ENCODE measurements around the gene DEAF1.

The DEAF1 gene

DNA sequence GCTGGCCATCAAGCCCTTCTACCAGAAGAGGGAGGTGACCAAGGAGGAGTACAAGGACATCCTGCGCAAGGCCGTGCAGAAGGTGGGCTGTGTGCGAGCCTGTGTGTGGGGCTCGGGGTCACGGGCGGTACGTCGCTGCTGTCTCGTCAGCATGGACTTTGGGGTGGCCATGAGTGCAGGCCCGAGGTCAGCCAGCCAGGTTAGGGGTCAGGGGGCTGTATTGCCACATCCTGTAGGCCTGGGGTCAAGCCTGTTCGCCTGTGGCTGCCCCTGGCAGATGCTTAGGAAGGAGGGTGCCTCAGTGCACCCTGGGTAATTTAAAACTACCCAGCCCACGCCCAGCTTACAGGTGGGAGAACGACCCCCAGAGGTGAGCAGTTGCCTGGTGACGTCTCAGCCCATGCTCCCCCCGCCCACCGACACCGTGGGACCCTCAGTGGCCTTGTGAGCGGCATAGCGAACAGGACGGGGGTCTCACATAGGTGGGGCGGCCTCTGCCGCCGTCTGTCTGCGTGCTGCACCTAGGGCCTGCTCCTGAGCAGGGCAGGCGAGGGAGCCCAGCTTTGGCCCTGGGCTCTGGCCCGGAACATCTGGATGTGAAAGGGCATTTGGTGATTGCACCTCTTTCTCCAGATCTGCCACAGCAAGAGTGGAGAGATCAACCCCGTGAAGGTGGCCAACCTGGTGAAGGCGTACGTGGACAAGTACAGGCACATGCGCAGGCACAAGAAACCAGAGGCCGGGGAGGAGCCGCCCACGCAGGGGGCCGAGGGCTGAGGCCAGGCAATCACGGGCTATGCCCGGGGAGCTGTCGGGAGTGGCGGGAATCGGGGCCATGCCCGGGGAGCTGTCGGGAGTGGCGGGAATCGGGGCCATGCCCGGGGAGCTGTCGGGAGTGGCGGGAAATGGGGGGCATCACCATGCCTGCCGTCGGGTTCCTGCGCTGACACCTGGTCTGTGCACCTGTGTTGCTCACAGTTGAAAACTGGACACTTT lies 83.7 kb downstream of the DEAF1 start:
- DNase-seq = no peak

DNA sequence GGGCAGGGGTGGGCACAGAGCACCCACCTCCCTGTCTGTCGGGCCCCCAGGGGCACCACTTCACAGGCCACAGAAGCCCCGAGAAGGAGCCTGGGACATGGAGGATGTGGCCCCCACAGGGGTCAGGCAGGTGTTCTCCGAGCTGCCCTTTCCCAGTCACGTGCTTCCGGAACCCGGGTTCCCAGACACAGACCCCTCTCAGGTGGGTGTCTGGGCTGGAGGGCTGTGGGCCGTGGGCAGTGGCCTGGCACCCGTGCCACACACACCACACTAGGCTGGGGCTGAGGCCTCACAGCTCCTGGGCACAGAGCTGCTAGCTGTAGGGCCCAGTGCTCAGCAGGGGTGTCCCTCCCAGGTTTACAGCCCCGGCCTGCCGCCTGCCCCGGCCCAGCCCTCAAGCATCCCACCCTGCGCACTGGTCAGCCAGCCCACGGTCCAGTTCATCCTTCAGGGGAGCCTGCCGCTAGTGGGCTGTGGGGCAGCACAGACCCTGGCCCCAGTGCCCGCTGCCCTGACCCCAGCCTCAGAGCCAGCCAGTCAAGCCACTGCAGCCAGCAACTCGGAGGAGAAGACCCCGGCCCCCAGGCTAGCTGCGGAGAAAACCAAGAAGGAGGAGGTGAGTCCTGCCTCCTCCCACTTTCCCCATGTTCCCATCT lies 84.7 kb downstream of the DEAF1 start:
- no peak for DNase-seq

DNA sequence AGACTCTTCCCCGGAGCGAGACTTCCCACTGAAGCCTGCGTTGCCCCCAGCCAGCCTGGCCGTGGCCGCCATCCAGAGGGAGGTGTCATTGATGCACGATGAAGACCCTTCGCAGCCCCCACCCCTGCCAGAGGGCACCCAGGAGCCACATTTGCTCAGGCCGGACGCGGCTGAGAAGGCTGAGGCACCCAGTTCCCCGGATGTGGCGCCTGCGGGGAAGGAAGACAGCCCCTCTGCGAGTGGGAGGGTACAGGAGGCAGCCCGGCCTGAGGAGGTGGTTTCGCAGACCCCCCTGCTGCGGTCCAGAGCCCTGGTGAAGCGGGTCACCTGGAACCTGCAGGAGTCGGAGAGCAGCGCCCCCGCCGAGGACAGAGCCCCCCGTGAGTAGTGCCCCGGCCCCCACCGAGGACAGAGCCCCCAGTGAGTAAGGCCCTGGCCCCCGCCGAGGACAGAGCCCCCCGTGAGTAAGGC lies 85.6 kb downstream of the DEAF1 start:
- no peak for DNase-seq

DNA sequence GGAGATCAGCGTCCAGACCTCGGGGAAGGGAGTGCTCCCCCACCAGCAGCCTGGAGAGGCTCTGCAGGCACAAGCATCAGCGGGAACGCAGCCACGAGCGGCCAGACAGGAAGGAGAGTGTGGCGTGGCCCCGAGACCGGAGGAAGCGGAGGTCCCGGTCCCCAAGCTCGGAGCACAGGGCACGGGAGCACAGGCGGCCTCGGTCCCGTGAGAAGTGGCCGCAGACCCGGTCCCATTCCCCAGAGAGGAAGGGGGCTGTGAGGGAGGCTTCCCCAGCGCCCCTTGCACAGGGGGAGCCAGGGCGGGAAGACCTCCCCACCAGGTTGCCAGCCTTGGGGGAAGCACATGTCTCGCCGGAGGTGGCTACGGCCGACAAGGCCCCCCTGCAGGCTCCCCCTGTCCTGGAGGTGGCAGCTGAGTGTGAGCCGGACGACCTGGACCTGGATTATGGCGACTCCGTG lies 86.2 kb downstream of the DEAF1 start:
- no peak for DNase-seq

DNA sequence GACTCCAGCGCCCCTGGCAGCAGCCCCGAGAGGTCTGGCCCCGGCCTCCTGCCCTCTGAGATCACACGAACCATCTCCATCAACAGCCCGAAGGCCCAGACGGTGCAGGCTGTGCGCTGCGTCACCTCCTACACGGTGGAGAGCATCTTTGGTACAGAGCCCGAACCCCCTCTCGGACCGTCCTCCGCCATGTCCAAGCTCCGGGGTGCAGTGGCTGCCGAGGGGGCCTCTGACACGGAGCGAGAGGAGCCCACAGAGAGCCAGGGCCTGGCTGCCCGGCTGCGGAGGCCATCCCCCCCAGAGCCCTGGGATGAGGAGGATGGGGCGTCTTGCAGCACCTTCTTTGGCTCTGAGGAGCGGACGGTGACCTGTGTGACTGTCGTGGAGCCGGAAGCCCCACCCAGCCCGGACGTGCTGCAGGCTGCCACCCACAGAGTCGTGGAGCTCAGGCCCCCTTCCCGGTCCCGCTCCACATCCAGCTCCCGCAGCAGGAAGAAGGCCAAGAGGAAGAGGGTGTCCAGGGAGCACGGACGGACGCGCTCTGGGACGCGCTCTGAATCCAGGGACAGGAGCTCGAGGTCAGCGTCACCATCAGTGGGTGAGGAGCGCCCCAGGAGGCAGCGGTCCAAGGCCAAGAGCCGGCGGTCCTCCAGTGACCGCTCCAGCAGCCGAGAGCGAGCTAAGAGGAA lies 86.9 kb downstream of the DEAF1 start:
- no peak for DNase-seq

DNA sequence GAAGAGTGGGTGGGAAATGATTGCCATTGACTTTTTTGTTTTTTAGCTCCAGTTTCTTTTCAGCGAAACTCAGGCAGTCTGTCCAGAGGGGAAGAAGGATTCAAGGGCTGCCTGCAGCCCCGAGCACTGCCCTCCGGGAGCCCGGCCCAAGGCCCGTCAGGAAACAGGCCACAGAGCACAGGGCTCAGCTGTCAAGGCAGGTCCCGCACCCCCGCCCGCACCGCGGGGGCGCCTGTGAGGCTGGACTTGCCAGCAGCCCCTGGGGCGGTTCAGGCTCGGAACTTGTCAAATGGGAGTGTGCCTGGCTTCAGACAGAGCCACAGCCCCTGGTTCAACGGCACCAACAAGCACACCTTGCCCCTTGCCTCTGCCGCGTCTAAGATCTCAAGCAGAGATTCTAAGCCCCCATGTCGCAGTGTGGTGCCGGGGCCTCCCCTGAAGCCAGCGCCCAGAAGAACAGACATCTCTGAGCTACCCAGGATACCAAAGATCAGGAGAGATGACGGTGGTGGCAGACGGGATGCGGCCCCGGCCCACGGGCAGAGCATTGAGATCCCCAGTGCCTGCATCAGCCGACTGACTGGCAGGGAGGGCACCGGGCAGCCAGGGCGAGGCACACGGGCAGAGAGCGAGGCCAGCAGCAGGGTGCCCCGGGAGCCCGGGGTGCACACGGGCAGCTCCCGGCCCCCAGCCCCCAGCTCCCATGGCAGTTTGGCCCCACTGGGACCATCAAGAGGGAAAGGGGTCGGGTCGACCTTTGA lies 87.8 kb downstream of the DEAF1 start:
- no peak for DNase-seq

DNA sequence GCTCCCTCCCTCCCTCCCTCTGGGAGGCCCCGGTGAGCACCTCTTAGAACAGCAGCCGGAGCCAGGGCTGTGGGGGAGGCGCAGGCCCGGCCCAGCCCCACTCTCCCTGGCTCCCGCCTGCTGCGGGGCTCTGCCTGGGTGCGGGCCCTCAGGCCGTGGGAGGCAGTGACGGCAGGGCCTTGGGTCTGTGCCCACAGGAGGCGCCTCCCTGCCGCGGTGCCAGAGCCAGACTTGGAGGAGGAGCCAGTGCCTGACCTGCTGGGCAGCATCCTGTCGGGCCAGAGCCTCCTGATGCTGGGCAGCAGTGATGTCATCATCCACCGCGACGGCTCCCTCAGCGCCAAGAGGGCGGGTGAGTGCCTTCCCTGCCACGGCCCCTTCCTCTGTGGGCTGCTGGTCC lies 88.8 kb downstream of the DEAF1 start:
- DNase-seq = no peak

DNA sequence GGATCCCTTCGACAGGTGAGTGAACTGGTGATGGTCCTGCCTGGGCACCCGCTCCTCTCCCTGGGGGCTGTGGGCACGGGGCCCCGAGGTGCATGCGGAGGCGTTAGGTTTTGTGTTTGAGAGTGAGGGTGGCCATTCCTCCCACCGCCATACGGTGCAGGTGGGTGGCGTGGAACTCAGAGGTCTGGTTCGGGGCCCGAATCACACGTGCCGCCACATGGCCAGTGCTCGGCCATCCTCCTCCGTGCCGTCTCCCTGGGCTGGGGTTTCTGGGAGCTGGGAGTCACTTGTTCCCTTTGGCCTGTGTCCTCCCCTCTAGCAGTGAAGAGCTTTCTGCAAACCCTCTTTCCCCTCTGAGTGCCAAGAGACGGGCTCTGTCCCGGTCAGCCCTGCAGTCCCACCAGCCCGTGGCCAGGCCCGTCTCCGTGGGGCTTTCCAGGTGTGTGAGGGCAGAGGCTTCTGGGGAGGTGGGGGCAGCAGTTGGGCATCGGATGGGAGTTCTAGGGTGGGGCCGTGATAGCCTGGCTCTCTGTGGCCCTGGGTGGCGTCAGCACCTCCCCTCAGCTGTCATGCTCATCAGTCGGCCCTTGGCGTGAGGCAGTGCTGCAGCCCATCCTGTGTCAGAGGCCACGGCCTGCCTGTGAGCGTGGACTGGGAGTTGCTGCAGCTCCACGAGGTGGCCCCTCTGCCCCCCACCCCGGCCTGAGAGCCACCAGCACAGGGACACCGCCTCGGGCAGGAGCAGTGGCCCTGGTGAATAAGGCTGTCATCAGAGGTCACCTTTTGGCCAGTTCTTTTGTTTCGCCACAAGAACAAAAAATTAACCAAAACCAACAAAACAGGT lies 89.5 kb downstream of the DEAF1 start:
- DNase-seq = no peak

DNA sequence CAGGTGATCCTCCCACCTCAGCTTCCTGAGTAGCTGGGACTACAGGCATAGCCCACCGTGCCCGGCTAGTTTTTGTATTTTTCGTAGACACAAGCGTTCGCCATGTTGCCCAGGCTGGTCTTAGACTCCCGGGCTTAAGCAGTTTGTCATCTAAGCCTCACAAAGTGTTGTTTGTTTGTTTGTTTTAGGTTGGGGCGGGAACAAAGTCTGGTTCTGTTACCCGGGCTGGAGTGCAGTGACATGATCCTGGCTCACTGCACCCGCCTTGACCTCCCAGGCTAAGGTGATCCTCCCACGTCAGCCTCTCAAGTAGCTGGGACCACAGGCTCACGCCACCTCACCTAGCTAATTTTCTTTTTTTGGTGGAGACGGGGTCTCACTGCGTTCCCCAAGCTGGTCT lies 91.9 kb downstream of the DEAF1 start:
- DNase-seq = no peak

DNA sequence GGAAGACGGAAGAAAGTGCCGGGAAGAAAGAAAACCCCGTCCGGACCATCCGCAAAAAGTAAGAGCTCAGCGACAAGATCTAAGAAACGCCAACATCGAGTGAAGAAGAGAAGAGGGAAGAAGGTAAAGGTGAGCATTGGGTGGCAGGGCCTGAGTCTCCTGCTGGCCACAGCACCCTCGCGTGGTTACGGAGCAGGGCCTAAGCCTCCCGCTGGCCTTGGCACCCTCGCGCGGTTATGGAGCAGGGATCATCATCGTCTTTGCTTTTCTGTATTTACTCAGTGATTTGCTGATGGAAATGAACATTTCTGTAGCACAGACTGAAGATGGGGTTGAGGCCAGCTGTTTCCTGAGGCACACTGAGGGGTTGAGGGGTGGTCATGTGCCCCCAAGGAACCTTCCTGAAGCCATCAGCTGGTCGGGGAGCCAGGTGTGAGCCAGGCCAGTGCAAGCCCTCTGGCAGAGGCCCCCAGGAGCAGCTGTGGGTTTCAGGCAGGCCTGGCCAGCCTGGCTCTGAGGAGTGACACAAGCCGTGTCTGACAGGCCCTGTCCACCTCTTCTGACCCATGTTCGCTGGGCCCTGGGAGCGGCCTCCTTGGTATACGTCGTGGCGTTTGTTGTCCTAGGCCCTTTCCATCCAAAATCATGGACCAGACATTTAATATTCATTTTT lies 93.3 kb downstream of the DEAF1 start:
- DNase-seq = no peak

DNA sequence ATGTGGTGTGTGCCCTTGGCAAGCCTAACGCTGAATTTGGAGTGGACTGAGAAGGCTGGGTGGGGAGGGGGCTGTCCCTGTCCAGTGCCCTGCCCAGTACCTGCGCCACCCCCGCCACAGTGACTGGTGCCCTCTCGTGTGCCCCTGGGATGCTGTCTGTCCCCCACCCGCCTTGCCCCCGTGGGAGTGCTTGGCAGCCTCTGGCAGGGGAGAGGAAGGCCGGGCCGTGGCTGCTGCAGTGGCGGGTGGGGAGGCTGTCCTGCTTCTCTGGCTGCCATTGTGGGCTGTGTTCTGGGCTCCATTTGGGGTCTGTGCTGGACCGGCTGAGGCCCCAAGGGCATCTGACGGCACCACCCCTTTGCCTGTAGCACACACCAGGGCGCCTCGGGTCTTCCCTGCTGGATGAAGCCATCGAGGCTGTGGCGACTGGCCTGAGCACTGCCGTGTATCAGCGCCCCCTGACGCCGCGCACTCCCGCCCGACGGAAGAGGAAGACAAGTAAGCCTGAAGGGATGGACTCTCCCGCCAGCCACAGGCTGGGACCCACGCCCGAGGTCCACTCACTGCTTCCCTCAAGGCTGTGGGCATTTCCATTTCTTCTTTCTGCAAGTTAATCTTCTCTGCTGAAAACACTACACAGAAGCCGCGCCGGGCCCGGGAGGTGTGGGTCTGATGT lies 96.9 kb downstream of the DEAF1 start:
- no peak for DNase-seq

DNA sequence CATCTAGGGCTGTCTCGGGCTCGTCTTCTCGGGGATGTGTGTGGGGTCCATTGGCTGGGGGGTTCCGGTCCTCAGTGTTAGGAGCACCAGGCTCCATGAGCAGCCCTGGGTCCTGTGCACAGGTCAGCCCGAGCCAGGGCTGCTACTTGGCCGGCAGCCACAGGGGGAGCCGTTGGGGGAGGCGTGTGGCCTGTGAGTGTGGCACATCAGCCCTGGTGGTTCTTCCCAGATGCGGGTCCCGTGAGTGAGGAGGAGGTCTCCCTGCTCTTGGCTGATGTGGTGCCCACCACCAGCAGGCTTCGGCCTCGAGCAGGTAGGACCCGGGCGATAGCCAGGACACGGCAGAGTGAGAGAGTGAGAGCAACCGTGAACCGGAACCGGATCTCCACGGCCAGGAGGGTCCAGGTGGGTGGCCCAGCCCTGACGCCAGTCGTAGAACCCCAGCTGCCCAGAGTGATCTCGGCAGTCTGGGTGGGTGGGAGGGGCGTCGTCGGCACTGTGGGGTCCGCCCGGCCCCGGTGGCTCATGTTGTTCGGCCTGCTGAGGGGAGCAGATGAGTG lies 97.8 kb downstream of the DEAF1 start:
- no peak for DNase-seq

DNA sequence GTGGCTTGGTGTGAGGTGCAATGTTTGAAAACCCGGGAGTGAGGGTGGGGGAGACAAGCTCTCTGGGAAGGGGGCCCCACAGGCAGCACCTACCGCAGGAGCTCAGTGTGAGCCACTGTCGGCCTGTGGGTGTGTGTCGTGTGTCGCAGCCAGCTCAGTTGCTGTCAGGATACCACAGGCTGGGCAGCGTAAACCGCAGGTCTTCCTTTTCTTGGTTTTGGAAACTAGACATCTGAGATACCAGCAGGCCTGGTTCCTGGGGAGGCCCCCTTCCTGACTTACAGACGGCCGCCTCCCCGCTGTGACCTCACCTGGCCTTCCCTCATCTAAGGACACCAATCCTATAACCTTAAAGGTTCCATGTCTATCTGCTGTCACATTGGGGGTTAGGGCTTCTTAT lies 98.6 kb downstream of the DEAF1 start:
- no peak for DNase-seq

DNA sequence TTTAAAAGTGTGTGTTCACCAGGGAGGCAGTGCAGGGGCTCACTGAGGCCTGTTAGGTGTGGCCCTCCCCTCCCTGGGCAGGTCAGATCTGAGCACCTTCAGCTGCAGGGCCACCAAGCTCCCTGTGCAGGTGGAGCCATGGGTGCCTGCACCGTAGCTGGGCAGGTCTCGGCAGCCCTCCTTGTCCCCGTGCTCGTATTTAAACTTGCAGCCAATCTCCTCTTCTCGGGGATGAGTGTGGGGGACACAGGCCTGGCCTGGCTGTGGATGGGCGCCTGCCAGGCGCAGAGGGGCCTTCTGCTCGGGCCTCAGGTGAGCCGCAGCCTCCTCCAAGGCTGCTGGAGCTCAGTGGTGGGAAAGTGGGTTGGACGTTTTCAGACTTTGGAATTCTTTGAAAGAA lies 99.6 kb downstream of the DEAF1 start:
- DNase-seq = no peak
